SIG-M5 treated with dmso at 0.1 percent for 504 hours (cell line): ENCODE results near the gene TCHH.
"Not testable (repeated sequence)": the region's sequence is repeated elsewhere in the genome, so short reads cannot be mapped to it uniquely, and the experiment has no call there.

Source experiments
- DNase-seq: peaks from one replicate; lab custom pipeline; 2025; ENCODE audit not compliant: unreplicated experiment; lab: John Stamatoyannopoulos, UW

Gene TCHH

DNA sequence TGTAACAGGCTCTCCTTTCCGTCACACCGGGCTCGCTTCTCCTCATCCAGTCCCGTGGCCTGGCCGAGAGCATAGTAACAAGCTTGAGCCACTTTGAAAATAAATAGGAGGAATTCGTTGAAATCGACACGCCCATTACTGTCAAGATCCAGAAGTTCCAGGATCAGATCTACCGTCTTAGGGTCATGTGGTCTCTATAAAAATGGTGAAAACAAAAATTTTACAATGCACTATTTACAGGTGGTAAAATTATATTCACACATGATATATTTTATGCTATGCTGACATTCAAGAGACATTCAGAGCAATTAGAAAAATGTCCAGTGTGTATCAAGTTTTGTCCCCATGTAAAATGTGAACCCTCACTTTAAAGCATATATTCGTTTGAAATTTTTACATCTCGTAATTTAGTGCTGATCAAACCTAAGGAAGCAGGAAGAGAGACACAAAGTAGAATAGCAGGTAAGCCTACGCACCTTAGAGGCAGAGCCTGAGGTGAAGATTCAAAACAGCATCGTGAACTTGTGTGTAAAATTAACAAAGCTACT is 2.3 kb downstream of the TCHH start:
- no peak for DNase-seq

DNA sequence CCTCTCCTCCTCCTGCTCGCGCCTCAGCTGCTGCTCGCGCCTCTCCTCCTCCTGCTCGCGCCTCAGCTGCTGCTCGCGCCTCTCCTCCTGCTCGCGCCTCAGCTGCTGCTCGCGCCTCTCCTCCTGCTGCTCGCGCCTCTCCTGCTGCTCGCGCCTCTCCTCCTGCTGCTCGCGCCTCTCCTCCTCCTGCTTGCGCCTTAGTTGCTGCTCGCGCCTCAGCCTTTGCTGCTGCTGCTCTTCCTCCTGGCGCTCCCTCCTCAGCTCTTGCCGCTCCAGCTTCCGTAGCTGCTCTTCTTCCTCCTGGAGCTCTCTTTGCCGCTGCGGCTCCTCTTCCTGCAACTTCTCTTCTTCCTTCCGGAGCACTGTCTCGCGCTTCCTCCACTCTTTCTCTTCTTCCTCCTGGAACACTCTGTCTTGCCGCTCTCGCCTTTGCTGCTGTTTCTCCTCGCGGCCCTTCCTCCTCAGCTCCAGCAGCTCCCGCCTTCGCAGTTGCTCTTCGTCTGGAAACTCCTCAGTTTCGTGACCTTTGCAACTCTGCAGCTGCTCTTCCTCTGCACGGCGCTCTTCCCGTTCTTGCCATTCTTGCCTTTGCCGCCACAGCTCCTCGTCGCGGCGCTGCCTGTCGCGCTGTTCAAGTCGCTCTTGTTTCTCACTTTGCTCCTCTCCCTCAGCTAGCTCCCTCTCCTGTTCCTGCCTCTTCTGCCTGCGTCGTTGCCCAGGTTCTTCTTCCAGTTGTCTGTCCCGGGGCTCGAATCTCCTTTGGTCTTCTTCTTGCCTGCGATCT is 3.0 kb downstream of the TCHH start:
- DNase-seq: peak; percentile 19

DNA sequence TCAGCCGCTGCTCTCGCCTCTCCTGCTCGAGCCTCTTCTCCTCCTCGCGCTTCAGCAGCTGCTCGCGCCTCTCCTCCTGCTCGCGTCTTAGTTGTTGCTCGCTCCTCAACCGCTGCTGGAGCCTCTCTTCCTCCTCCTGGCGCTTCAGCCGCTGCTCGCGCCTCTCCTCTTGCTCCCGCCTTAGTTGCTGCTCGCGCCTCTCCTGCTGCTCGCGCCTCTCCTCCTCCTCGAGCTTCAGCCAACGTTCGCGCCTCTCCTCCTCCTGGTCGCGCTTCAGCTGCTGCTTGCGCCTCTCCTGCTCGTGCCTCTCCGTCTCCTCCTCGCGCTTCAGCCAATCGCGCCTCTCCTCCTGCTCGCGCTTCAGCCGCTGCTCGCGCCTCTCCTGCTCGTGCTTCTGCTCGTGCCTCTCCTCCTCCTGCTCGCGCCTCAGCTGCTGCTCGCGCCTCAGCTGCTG is 3.7 kb downstream of the TCHH start:
- peak; percentile 73 for DNase-seq

DNA sequence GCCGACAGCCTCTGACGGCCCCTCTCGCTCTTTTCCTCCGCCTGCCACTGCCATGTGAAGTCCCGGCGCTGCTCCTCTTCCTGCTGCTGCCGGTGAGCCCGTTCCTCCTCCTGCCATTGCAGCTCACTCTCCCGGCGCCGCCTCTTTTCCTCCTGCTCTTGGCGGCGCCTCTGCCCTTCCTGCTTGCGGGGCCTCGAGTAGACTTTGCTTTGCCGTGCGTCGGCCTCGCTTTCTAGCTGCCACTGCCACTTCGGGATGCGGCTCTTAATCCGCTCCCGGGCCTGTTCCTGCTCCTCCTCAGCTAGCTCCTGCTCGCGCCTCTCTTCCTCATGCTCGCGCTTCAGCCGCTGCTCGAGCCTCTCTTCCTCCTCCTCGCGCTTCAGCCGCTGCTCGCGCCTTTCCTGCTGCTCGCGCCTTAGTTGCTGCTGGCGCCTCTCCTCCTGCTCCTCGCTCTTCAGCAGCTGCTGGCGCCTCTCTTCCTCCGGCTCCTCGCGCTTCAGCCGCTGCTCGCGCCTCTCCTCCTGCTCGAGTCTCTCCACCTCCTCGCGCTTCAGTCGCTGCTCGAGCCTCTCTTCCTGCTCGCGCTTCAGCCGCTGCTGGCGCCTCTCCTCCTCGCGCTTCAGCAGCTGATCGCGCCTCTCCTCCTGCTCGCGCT is 4.3 kb downstream of the TCHH start:
- peak; percentile 89 for DNase-seq

DNA sequence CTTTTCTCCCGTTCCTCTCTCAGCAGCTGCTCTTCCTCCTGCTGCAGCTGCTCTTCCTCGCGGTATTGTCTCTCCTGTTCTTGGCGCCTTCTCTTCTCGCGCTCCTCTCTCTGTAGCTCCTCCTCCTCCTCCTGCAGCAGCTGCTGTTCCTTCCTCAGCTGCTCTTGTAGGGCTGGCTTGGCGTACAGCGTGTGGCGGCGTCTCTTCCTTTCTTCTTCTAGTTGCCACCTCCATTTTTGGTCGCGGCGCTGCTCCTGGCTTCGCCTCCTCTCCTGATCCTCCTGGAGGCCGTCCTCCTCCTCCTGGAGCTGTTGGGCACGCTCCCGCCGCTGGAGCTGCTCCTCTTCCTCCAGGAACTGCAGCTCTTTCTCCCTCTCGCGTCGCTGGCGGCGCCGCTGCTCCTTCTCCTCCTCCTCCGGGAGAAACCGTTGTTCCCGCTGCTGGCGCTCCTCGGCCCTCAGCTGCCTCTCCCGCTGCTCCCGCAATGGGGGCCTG is 4.8 kb downstream of the TCHH start:
- peak; percentile 87 for DNase-seq

DNA sequence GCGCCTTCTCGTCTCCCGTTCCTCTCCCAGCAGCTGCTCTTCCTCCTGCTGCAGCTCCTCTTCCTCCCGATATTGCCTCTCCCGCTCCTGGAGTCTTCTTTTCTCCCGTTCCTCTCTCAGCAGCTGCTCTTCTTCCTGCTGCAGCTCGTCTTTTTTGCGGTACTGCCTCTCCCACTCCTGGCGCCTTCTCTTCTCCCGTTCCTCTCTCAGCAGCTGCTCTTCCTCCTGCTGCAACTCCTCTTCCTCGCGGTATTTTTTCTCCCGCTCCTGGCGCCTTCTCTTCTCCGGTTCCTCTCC is 5.3 kb downstream of the TCHH start:
- no peak for DNase-seq

DNA sequence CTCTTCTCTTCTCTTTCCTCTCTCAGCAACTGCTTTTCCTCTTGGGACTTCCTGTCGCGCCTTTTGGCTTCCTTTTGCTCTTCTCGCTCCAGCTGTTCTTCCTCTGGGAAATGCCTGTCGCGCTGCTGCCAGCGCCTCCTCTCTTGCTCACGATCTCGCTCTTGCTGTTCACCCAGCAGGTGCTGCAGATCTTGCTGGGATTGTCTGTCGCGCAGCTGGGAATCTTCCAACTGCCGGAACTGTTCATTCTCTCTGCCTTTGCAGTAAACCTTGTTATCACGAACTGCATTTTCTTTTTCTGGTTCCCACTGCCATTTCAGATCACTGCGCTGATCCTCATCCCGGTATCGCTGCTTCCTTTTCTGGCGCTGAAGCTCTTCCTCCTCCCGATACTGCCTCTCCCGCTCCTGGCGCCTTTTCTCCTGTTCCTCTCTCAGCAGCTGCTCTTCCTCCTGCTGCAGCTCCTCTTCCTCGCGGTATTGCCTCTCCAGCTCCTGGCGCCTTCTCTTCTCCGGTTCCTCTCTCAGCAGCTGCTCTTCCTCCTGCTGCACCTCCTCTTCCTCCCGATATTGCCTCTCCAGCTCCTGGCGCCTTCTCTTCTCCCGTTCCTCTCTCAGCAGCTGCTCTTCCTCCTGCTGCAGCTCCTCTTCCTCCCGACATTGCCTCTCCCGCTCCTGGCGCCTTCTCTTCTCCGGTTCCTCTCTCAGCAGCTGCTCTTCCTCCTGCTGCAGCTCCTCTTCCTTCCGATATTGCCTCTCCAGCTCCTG is 5.8 kb downstream of the TCHH start:
- peak; percentile 26 for DNase-seq

DNA sequence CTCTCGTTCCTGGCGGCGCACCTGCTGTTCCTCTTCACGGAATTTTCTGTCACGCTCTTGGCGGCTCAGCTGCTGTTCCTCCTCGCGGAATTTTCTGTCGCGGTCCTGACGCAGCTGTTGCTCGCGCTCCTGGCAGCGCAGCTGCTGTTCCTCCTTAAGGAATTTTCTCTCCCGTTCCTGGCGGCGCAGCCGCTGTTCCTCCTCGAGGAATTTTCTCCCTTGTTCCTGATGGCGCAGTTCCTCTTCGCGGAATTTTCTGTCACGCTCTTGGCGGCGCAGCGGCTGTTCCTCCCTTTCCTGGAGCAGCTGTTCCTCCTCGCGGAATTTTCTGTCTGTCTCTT is 6.4 kb downstream of the TCHH start:
- no peak for DNase-seq

DNA sequence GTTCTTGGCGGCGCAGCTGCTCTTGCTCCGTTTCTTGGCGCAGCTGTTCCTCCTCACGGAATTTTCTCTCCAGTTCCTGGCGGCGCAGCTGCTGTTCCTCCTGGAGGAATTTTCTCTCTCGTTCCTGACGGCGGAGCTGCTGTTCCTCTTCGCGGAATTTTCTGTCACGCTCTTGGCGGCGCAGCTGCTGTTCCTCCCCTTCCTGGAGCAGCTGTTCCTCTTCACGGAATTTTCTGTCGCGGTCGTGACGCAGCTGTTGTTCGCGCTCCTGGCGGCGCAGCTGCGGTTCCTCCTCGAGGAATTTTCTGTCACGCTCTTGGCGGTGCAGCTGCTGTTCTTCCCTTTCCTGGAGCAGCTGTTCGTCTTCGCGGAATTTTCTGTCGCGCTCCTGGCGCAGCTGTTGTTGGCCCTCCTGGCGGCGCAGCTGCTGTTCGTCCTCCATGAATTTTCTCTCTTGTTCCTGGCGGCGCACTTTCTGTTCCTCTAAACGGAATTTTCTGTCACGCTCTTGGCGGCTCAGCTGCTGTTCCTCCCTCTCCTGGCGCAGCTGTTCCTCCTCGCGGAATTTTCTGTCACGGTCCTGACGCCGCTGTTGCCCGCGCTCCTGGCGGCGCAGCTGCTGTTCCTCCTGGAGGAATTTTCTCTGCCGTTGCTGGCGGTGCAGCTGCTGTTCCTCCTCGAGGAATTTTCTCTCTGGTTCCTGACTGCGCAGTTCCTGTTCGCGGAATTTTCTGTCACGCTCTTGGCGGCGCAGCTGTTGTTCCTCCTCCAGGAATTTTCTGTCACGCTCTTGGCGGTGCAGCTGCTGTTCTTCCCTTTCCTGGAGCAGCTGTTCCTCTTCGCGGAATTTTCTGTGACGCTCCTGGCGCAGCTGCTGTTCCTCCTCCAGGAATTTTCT is 7.0 kb downstream of the TCHH start:
- DNase-seq: no peak

DNA sequence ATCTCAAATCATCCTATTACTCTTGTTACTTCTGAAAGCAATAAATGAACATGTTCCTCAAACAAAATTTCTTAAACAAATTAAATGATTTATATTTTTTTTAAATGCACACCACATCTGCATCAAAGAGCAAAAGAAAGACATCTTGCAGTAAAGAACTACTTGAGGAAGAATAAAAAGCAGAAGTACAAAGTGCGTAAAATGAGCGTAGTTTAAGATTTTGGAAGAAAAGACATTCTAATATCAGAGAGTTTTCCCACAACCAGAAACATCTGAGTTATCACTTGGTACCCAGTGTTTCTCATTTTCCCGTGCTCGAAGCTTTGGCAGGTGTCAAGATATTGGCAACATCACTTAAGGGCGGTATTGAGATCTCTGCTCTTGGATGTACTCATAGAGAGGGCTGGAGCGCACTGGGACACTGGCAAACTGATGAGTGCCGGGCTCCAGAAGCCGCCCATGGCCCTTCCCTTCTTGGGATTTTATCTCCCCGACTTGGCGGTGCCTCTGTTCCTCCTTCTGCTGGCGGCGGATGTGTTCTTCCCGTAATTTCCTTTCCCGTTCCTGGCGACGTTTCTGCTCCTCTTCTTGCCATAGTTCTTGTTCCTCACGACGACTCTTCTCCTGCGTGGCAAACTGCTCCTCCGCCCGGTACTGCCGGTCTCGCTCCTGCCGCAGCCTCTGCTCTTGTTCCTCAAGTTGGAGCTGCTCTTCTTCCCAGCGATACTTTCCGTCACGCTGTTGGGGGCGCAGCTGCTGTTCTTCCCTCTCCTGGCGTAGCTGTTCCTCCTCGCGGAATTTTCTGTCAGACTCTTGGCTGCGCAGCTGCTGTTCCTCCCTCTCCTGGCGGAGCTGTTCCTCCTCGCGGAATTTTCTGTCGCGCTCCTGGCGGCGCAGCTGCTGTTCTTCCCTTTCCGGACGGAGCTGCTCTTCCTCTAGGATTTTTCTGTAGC is 7.9 kb downstream of the TCHH start:
- no peak for DNase-seq

DNA sequence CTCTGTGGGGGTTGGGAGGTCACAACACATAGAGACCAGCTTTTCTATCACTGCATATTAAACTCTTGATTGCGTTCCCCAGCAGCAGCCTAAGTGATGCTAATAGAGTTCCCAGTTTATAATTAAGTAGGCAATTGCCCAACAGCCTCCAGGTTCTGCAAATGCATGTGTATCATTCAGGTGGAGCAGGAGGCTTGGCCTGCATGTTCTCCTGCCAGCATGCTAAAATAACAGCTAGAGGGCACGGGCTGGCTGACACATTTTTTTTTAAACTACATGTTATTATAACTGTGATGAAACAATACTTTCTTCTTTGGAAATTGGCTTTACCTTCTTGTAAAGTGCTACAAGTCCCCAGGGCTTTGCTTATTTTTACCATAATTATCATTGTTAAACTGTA is 10.4 kb downstream of the TCHH start:
- no peak for DNase-seq

DNA sequence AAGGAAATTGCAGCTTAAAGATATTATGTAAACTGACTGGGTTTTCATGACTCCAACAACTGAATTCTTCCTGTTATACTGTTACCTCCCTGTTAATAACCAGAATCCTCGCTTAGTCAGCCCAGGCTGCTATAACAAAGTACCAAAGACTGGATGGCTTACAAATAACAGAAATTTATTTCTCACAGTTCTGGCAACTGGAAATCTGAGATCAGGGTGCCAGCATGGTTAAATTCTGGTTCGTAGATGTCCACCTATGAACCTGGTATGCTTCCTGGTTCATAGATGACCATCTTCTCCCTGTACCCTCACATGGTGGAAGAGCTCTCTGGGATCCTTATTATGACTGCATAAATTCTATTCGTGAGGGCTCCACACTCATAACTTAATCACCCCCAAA is 18.3 kb downstream of the TCHH start:
- no peak for DNase-seq

DNA sequence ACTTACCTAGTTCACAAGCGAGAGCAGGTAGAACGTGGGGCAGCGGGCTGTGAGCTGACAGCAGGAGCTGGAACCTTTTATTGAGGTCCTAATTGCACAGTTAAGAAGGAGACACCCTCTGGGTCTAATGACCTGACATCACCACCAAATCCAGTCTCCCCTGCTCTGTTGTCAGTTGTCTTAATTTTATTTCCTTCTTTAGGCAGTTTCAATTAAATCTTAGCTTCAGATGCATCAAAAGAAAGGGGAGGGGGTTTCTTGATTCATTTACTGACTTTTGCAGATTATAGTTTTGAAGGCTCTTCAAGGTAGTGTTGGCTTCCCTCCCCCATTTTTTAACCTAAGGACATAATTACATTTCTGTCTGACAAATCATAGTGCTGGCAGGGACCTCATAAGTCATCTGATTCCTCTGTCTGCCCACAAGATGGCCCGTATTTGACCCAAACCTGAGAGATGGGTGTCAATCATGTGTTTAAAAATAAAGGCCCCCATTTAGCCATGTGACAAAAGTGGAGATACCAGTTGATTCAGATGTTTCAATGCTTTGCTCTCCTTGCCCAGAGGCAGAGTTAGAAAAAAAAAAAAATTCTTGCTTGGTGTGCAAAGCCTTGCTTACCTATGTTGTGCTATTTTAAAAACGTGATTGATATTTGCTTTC is 26.1 kb downstream of the TCHH start, which contains the start of gene TCHHL1:
Gene TCHHL1 (minus strand): TSS at position 51 of the 661 bp plus-strand sequence. CDS start 921 bp downstream, outside the sequence.
- peak; percentile 66 for DNase-seq

DNA sequence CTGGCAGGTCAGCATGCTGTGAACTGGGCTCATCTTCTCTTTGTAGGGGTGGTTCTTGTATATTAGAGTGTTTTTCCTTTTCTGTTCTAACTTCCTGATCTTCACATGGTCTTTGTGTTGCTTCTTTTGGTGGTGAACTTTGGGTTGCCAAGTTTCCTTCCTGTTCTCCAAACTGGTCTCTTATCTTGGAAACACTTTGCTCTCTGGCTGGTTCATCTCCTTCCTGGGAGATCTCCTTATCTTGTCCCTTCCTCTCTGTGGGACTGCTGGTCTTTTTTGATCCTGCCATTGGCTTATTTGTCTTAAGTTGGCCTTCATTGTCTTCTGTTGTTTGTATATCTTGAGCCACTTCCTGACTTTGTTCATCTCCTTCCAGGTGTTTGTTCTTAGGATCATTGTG is 28.5 kb downstream of the TCHH start:
- no peak for DNase-seq

DNA sequence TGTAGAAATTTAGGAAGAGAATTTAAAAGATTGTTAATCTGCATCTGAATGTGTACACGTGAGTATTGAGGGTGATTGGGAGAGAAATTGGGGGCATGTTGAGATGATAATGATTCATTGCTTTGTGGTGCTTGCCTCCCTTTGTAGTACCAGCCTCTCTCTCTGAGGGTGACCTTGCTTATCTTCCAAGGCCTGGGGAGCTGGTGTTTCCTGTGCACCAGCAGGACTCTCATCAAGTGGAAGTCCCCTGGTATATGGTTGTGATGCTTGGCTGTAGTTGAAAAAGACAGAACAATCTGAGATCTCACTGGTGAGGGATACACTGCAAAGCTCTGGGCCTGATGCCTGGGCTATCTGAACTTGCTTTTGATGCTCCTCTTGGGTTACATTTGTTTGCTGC is 30.4 kb downstream of the TCHH start:
- DNase-seq: no peak

DNA sequence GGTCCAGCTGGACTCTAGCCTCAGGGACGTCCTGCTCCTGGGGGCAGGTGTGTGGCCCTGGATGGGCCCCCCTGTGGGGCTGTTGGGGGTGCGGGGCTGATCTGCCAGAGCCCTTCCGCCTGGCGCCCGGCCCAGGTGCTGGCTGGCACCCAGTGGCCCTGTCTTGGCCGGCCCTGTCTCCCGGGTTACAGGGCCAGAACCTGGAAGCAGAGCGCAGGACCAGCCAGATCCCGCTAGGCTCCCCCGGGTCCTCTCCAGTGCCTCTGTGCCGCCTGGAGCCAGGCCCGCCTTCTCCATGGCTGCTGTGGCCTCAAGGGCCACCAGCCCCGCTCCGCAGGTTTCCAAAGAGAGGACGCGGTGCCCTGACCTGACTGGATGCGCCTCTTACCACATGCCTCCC is 34.2 kb downstream of the TCHH start:
- not testable (repeated sequence) for DNase-seq

DNA sequence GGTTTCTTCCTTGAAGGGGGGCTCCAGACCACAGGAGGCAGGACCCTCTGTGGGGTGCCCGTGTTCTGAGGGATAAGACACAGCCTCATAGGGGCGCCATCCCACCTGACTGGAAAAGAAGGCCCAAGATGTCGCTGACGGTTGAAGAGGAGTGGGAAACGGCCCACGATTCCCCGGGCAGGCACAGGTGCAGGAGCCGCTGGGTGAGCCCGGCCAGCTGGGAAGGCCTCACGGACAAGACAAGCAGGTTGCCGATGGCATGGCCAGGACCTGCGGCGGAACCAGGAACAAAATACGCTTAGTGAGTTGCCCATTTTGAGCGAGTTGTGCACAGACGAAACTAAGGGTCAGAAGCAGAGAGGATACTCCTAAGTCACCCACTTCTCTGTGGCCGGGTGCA is 34.8 kb downstream of the TCHH start:
- not testable (repeated sequence) for DNase-seq

DNA sequence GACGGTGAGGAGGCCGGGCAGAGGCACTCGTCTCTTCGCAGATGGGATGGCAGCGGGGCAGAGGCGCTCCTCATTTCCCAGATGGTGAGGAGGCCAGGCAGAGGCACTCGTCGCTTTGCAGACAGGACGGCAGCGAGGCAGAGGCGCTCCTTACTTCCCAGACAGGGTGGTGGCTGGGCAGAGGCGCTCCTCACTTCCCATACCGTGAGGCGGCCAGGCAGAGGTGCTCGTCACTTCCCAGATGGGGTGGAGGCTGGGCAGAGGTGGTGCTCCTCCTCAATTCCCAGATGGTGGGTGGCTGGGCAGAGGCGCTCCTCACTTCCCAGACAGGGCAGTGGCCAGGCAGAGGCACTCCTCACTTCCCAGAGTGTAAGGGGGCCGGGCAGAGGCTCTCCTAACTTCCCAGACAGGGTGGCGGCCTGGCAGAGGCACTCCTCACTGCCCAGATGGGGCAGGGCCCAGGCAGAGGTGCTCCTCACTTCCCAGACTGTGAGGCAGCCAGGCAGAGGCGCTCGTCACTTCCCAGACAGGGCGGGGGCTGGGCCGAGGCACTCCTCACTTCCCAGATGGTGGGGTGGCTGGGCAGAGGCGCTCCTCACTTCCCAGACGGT is 36.3 kb downstream of the TCHH start:
- no peak for DNase-seq

DNA sequence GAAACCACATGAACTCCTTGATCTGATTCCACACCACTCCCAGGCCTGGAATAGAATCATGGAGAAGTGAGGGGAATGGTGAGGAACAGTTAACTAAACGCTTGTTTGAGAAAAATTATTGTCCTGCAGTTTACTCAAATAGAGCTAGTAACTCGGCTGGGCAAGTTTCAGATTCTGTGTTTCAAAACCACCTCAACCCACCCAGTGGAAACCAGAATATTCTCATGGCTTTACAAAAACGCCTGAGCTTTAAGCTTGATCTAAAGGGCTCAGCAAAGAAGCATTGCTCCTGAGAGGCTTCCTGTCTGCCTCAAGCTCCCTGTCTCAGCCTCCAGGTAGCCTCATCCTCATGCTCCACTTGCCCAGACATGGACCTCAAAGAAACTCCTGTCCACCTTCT is 42.9 kb downstream of the TCHH start:
- DNase-seq: no peak
